Ovary (tissue), 3 donors: ENCODE results near the gene MIPEP.

Experiments used
- EP300 ChIP-seq: sonication (generic); formaldehyde crosslinking; IDR thresholded peaks from one replicate; pipeline ENCODE4 v1.6.1; 2017; ENCODE audit warnings: antibody characterized with exemption
- POLR2A ChIP-seq: fragments of 450-650 bp; IDR thresholded peaks from one replicate; pipeline ENCODE4 v1.6.1; 2017; ENCODE audit warnings: antibody characterized with exemption, mild to moderate bottlenecking, moderate library complexity
- TF ChIP-seq, protein P1 (sequence below), 3 donors: fragments of 450-650 bp in 2 of 3; fragments of 200-600 bp in 1 of 3; IDR thresholded peaks; one replicate each; pipeline versions ENCODE4 v1.5.1 to v1.8.0; 2016 to 2022; ENCODE audit warnings: antibody characterized with exemption in 3 of 3, mild to moderate bottlenecking in 1 of 3
- donor health status: DM: no; HTN: no; CAD: no.

DNA sequence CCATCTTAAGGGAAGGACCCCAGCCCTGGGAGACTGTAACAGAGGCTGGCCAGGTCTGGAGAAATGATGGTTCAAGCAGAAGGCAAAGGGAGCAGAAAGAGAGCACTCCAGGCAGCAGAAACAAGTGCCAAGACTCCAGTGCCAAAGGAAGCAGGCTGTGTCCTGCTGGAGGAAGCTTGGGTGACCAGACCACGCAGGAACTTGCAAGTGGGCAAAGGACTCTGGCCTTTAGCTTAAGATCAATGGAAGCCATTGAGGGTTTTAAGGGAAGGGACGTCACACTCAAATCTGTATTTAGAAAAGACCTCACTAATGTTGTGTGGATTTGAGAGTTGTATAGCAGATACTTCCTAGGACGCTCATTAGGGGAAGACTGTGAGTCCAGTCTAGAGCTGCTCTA, 95.5 kb downstream of the MIPEP start:
- TF ChIP-seq POLR2A (no peak), EP300 (no peak)
- TF ChIP-seq, protein P1, sequence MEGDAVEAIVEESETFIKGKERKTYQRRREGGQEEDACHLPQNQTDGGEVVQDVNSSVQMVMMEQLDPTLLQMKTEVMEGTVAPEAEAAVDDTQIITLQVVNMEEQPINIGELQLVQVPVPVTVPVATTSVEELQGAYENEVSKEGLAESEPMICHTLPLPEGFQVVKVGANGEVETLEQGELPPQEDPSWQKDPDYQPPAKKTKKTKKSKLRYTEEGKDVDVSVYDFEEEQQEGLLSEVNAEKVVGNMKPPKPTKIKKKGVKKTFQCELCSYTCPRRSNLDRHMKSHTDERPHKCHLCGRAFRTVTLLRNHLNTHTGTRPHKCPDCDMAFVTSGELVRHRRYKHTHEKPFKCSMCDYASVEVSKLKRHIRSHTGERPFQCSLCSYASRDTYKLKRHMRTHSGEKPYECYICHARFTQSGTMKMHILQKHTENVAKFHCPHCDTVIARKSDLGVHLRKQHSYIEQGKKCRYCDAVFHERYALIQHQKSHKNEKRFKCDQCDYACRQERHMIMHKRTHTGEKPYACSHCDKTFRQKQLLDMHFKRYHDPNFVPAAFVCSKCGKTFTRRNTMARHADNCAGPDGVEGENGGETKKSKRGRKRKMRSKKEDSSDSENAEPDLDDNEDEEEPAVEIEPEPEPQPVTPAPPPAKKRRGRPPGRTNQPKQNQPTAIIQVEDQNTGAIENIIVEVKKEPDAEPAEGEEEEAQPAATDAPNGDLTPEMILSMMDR (IDR thresholded peaks at IDR 0.05), result no peak
